Upper lobe of left lung (tissue), 4 donors: ENCODE data around the gene HSD11B1L.

Experiments used
- POLR2A ChIP-seq, 4 donors: fragments of 450-650 bp; IDR thresholded peaks; one replicate each; pipeline ENCODE4 v1.5.1; 2016 to 2017; ENCODE audit warnings: antibody characterized with exemption in 4 of 4, mild to moderate bottlenecking in 2 of 4
- POLR2AphosphoS5 ChIP-seq, 2 donors: sonication (generic); formaldehyde crosslinking; IDR thresholded peaks; one replicate each; pipeline ENCODE4 v1.5.1; 2017; ENCODE audit warnings: antibody characterized with exemption in 2 of 2
- TF ChIP-seq, protein P1 (sequence below), 6 experiments: fragments of 450-650 bp in 4 of 6; fragments of 200-600 bp in 2 of 6; sonication (generic) in 2 of 6; IDR thresholded peaks; one replicate each; pipeline ENCODE4 v1.5.1; 2016 to 2019; ENCODE audit warnings: antibody characterized with exemption in 6 of 6

DNA sequence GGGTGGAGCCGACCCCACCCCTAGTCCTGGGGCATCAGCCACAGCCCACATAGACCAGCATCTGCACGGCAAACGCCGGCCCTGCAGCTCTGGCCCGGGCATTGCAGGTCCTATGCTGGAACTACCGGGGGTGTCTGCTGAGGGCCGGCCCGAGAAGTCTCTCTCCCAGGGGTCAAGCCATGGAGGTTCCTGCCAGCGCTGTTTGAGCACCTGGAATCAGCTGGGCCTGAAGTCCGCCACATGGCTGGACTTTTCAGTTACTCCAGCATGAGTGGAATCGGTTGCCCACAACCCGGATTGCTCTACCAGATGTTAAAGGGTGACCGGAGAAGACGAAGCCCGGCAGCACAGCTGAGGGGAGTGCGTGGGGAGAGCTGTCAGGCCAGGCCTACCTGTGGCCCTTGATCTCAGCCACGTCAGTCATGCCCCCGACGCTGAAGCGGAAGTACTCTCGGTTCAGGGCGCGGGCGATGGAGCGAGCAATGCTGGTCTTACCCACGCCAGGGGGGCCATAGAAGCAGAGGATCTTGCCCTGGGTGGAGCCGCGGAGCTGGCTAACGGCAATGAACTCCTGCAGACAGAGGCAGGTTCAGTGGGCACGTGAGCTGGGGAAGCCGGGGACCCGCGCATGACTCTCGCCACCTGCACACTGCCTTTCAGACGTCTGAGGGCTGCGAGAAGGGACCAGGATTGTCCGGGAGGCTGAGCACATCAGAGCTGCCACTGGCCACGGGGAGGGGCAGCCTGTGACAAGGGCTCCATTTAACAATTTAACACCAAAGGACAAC is 18.0 kb downstream of the HSD11B1L start:
- TF ChIP-seq POLR2AphosphoS5 (IDR thresholded peaks at IDR 0.05) (no peak), POLR2A (IDR thresholded peaks at IDR 0.05) (no peak)
- TF ChIP-seq, protein P1, sequence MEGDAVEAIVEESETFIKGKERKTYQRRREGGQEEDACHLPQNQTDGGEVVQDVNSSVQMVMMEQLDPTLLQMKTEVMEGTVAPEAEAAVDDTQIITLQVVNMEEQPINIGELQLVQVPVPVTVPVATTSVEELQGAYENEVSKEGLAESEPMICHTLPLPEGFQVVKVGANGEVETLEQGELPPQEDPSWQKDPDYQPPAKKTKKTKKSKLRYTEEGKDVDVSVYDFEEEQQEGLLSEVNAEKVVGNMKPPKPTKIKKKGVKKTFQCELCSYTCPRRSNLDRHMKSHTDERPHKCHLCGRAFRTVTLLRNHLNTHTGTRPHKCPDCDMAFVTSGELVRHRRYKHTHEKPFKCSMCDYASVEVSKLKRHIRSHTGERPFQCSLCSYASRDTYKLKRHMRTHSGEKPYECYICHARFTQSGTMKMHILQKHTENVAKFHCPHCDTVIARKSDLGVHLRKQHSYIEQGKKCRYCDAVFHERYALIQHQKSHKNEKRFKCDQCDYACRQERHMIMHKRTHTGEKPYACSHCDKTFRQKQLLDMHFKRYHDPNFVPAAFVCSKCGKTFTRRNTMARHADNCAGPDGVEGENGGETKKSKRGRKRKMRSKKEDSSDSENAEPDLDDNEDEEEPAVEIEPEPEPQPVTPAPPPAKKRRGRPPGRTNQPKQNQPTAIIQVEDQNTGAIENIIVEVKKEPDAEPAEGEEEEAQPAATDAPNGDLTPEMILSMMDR (IDR thresholded peaks at IDR 0.05): no peak
